ENCODE measurements around the gene TREML1. TPM values are rescaled to one million over a fixed set of nuclear protein-coding genes. Genes with fewer than 3 reads are reported as not detected.

Gene TREML1
- total RNA-seq, 1 experiment from 2014 or later: not detected

DNA sequence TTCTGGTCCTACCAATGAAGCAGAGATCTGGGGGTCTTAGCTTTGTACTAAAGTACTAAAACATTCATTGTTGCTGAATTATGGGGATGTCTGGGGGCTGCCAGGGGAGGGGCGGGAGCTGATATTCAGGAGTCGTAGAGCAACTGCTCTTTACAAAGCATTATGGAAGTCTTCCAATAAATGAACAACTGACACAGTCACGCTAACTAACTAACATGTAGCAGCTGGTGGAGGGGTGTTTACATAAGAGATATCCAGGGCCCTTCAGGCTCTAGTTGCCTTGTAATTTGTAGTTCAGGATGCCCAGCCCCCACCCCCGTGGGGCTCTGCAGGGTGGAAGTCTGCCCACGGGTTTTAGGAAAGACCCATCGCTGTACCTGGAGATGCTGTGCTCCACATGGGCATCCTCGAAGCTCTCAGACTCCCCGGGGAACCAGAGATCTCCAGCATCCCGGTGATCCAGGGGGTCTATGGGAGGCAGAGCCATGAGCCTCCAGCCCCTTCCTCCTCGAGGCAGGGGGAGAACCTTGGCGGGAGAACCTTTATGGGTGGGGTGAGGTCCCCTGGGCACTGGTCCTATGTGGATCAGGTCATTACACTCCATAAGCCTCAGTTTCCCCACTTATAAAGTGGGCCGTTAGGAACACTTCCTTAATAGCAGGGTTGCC, 5.4 kb upstream of the TREML1 start:
- no peak overlapping the region for H3K27ac Mint-ChIP-seq (ENCODE audit: unreplicated experiment)

DNA sequence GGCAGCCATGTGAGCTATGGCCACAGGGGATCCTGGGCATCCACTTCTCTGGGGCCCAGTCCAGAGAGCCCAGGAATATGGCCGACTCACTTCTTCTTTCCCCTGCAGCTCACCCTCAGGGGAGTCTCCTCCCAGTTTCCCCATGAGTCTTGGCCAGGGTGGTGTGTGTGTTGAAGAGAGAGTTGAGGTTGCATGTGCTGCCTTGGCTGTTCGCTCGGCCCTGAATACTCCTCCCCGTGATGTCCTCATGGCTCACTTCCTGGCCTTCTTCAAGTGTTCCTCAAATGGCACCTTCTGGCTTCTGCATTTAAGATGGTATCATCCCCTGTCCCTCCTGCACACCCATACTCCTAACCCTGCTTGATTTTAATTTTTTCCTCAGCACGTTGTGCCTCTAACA, 3.2 kb upstream of the TREML1 start:
- no TSS peak for BruUV-seq (replicated peaks)
- peaks cover 70% of the 10 kb centered on the region for H3K27me3 Mint-ChIP-seq (ENCODE audit: unreplicated experiment)

More for the DNA sequence above, 5.4 kb upstream of the TREML1 start:
- DNase-seq: no peak
- no peaks in the 10 kb centered on the region for H3K9me3 Mint-ChIP-seq (ENCODE audit: low read depth, unreplicated experiment)
- CTCF ChIA-PET: no interaction called here
- no peaks in the 10 kb centered on the region for H3K4me1 Mint-ChIP-seq (ENCODE audit: low read depth, unreplicated experiment)
- intact Hi-C loops (cut with micrococcal nuclease; ENCODE audit: unreplicated experiment): no loop called here
- no peaks in the 10 kb centered on the region for H3K36me3 Mint-ChIP-seq (ENCODE audit: insufficient read depth, unreplicated experiment)
- H3K4me3 Mint-ChIP-seq (ENCODE audit: low read depth, unreplicated experiment): no peak overlapping the region
- TF ChIP-seq, protein P1, sequence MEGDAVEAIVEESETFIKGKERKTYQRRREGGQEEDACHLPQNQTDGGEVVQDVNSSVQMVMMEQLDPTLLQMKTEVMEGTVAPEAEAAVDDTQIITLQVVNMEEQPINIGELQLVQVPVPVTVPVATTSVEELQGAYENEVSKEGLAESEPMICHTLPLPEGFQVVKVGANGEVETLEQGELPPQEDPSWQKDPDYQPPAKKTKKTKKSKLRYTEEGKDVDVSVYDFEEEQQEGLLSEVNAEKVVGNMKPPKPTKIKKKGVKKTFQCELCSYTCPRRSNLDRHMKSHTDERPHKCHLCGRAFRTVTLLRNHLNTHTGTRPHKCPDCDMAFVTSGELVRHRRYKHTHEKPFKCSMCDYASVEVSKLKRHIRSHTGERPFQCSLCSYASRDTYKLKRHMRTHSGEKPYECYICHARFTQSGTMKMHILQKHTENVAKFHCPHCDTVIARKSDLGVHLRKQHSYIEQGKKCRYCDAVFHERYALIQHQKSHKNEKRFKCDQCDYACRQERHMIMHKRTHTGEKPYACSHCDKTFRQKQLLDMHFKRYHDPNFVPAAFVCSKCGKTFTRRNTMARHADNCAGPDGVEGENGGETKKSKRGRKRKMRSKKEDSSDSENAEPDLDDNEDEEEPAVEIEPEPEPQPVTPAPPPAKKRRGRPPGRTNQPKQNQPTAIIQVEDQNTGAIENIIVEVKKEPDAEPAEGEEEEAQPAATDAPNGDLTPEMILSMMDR (IDR thresholded peaks at IDR 0.05; ENCODE audit: unreplicated experiment): no peak
- BruUV-seq (replicated peaks): no TSS peak
- H3K27me3 Mint-ChIP-seq (ENCODE audit: unreplicated experiment): peaks cover 82% of the 10 kb centered on the region

DNA sequence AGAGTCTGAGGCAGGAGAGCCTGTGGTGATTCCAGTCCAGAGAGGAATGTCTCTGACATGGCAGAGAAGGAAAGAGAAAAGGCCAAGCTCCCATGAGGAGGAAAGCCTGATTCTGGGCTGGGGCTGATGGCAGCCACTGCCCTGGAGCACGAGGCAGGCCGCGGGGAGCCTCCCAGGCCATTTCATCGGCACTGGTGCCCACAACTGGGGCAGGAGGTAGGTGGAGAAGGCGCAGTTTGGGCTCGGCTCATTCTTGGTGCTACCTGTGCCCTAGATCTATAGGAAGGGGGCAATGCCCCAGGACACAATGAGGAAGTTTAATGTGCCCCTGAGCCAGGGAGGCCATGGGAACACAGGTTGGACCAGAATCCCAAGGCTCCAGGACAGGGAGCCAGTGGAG, 2.6 kb upstream of the TREML1 start:
- no TSS peak for BruUV-seq (replicated peaks)
- Mint-ChIP-seq H3K4me1 (ENCODE audit: low read depth, unreplicated experiment) (no peaks in the 10 kb centered on the region), H3K36me3 (ENCODE audit: insufficient read depth, unreplicated experiment) (no peaks in the 10 kb centered on the region), H3K27me3 (ENCODE audit: unreplicated experiment) (peaks cover 65% of the 10 kb centered on the region), H3K9me3 (ENCODE audit: low read depth, unreplicated experiment) (no peaks in the 10 kb centered on the region), H3K27ac (ENCODE audit: unreplicated experiment) (no peak overlapping the region), H3K4me3 (ENCODE audit: low read depth, unreplicated experiment) (no peak overlapping the region)
- CTCF ChIA-PET: no interaction called here
- TF ChIP-seq, protein P1 (IDR thresholded peaks at IDR 0.05; ENCODE audit: unreplicated experiment): no peak
- intact Hi-C loops (cut with micrococcal nuclease; ENCODE audit: unreplicated experiment): no loop called here
- no peak for DNase-seq

More for the DNA sequence above, 3.2 kb upstream of the TREML1 start:
- no peak for DNase-seq
- Mint-ChIP-seq H3K4me1 (ENCODE audit: low read depth, unreplicated experiment) (no peaks in the 10 kb centered on the region), H3K27ac (ENCODE audit: unreplicated experiment) (no peak overlapping the region), H3K36me3 (ENCODE audit: insufficient read depth, unreplicated experiment) (no peaks in the 10 kb centered on the region), H3K9me3 (ENCODE audit: low read depth, unreplicated experiment) (no peaks in the 10 kb centered on the region), H3K4me3 (ENCODE audit: low read depth, unreplicated experiment) (no peak overlapping the region)
- CTCF ChIA-PET: no interaction called here
- intact Hi-C loops (cut with micrococcal nuclease; ENCODE audit: unreplicated experiment): no loop called here
- TF ChIP-seq, protein P1 (IDR thresholded peaks at IDR 0.05; ENCODE audit: unreplicated experiment): no peak

DNA sequence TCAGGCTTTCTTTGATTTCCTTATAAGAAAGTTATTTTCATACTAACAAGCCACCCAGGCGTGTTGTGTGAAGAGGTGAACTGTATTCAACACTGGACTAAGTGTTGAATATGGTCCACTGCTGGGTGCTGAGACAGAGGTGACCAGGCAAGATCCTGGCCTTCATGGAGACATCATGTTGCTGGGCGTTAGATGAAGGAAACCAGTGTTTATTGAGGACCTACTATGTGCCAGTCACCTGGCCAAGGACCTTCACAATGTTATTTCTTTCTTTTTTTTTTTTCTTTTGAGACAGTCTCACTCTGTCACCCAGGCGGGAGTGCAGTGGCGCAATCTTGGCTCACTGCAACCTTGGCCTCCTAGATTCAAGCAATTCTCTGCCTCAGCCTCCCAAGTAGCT, 1.9 kb upstream of the TREML1 start:
- H3K4me1 Mint-ChIP-seq (ENCODE audit: low read depth, unreplicated experiment): no peaks in the 10 kb centered on the region
- H3K4me3 Mint-ChIP-seq (ENCODE audit: low read depth, unreplicated experiment): no peak overlapping the region
- peaks cover 67% of the 10 kb centered on the region for H3K27me3 Mint-ChIP-seq (ENCODE audit: unreplicated experiment)
- no peaks in the 10 kb centered on the region for H3K9me3 Mint-ChIP-seq (ENCODE audit: low read depth, unreplicated experiment)
- TF ChIP-seq, protein P1 (IDR thresholded peaks at IDR 0.05; ENCODE audit: unreplicated experiment): no peak
- no peak for DNase-seq
- BruUV-seq (replicated peaks): no TSS peak
- no peaks in the 10 kb centered on the region for H3K36me3 Mint-ChIP-seq (ENCODE audit: insufficient read depth, unreplicated experiment)
- H3K27ac Mint-ChIP-seq (ENCODE audit: unreplicated experiment): no peak overlapping the region
- intact Hi-C loops (cut with micrococcal nuclease; ENCODE audit: unreplicated experiment): no loop called here
- CTCF ChIA-PET: no interaction called here

All from Calu3 (cell line).